Keratinocyte (primary cell): ENCODE measurements around the gene DPF3. TPM values are rescaled to one million over a fixed set of nuclear protein-coding genes. Genes with fewer than 3 reads are reported as not detected.

Experiments
- DNase-seq: peaks from one replicate; pipeline ENCODE4 v3.0.0-alpha.2; 2011; ENCODE audit warnings: low read depth, missing footprints, low spot score
- FAIRE-seq: peaks from 2 replicates; lab custom pipeline; 2011; peaks lifted over from hg19 to GRCh38; lab: Jason Lieb, UNC
- H2AFZ ChIP-seq: 2 replicates; pipeline ENCODE4 v1.6.0; 2012; ENCODE audit warnings: low read length, control low read depth, inconsistent platforms; ENCODE audit not compliant: control insufficient read depth
- H3K27ac ChIP-seq: 2 replicates; pipeline ENCODE4 v1.5.1; 2011; ENCODE audit warnings: low read length; ENCODE audit not compliant: control insufficient read depth, insufficient read depth
- H3K27me3 ChIP-seq: 3 replicates; pipeline ENCODE4 v1.6.0; 2011; ENCODE audit warnings: low read length; ENCODE audit not compliant: control insufficient read depth, insufficient read depth; ENCODE audit errors: extremely low read depth
- H3K36me3 ChIP-seq, 2 experiments: 2 replicates in 1 of 2; 3 replicates in 1 of 2; pipeline ENCODE4 v1.5.1; 2011; ENCODE audit warnings: low read length in 2 of 2, mild to moderate bottlenecking in 1 of 2; ENCODE audit not compliant: control insufficient read depth in 2 of 2, insufficient read depth in 2 of 2; ENCODE audit errors: extremely low read depth in 1 of 2
- H3K4me1 ChIP-seq: 3 replicates; pipeline ENCODE4 v1.5.1; 2011; ENCODE audit warnings: low read length; ENCODE audit not compliant: control insufficient read depth, insufficient read depth; ENCODE audit errors: extremely low read depth
- H3K4me2 ChIP-seq: 3 replicates; pipeline ENCODE4 v1.6.0; 2011; ENCODE audit warnings: low read depth, low read length; ENCODE audit not compliant: control insufficient read depth, insufficient read depth; ENCODE audit errors: extremely low read depth
- H3K4me3 ChIP-seq, 3 experiments: fragments of 200-600 bp in 1 of 3; sonication (generic) in 1 of 3; 2 replicates in 2 of 3; 3 replicates in 1 of 3; pipeline ENCODE4 v1.5.1; 2011 to 2016; ENCODE audit warnings: low read length in 3 of 3, mild to moderate bottlenecking in 3 of 3, control low read depth in 2 of 3, inconsistent platforms in 1 of 3, low read depth in 1 of 3, mixed read lengths in 1 of 3, mixed run types in 1 of 3, moderate library complexity in 1 of 3; ENCODE audit not compliant: control insufficient read depth in 2 of 3, insufficient read depth in 2 of 3; ENCODE audit errors: extremely low read depth in 1 of 3
- H3K79me2 ChIP-seq: 2 replicates; pipeline ENCODE4 v1.6.0; 2012; ENCODE audit warnings: low read length; ENCODE audit not compliant: control insufficient read depth, insufficient read depth
- H3K9ac ChIP-seq: 3 replicates; pipeline ENCODE4 v1.6.0; 2011; ENCODE audit warnings: low read length; ENCODE audit not compliant: control insufficient read depth, insufficient read depth; ENCODE audit errors: extremely low read depth
- H3K9me1 ChIP-seq: 3 replicates; pipeline ENCODE4 v1.6.0; 2011; ENCODE audit warnings: low read length; ENCODE audit not compliant: control insufficient read depth, insufficient read depth; ENCODE audit errors: extremely low read depth
- H3K9me3 ChIP-seq: 2 replicates; pipeline ENCODE4 v1.5.1; 2012; ENCODE audit warnings: low read depth, low read length; ENCODE audit not compliant: control insufficient read depth
- H4K20me1 ChIP-seq: 3 replicates; pipeline ENCODE4 v1.6.0; 2011; ENCODE audit warnings: low read length; ENCODE audit not compliant: control insufficient read depth, insufficient read depth; ENCODE audit errors: extremely low read depth
- CTCF ChIP-seq, 3 experiments: IDR thresholded peaks in 1 of 3; conservative IDR thresholded peaks in 1 of 3; optimal IDR thresholded peaks in 1 of 3; 2 replicates in 2 of 3; 3 replicates in 1 of 3; pipeline versions ENCODE3 to v1.5.1; 2011; ENCODE audit warnings: low read length in 3 of 3, mild to moderate bottlenecking in 3 of 3, moderate library complexity in 2 of 3, control low read depth in 1 of 3, inconsistent platforms in 1 of 3; ENCODE audit not compliant: insufficient read depth in 2 of 3; ENCODE audit errors: extremely low read depth in 1 of 3
- EZH2 ChIP-seq: IDR thresholded peaks from one replicate; pipeline ENCODE4 v1.6.1; 2012; ENCODE audit warnings: inconsistent platforms, mild to moderate bottlenecking, low read length, moderate library complexity
- dilution Hi-C: fragments of 300-500 bp; cut with MboI; formaldehyde crosslinking; loops from one replicate; pipeline ENCODE4 v1.7.0; 2020; ENCODE audit warnings: low sequenced_read_pairs; ENCODE audit not compliant: extremely low pct_ligation_motif_present
- polyA plus RNA-seq, 5 experiments: library from polyadenylated mRNA; depleted of rRNA in 3 of 5; stranded (reverse) in 3 of 5; stranded (forward) in 1 of 5; unstranded in 1 of 5; fragments of >200 nt; gene quantifications; 1 replicate in 1 of 5; 2 replicates in 3 of 5; 3 replicates in 1 of 5; pipeline versions ENCODE4 v1.2.1 to v1.2.3, GENCODE V29; 2011 to 2012; ENCODE audit warnings: missing spikeins in 2 of 5, low read depth in 1 of 5, low replicate concordance in 1 of 5

The DPF3 gene
- polyA plus RNA-seq, 1 donor (not counting 4 experiments of a cell fraction or from before 2014, with no cell fraction given), result 1.1 TPM

GRCh38 chr14:72629534-72629933, 264.4 kb downstream of the DPF3 start:
- H3K27me3 ChIP-seq, result no peaks in the 10 kb centered on the region
- FAIRE-seq (no peak), DNase-seq (no peak)
- dilution Hi-C loops, result no loop called here
- no peaks in the 10 kb centered on the region for H3K9me3 ChIP-seq
- H3K4me3 ChIP-seq, result no peak overlapping the region
- no peaks in the 10 kb centered on the region for H3K79me2 ChIP-seq
- H2AFZ ChIP-seq, result no peak overlapping the region
- no peak overlapping the region for H3K9ac ChIP-seq
- no peaks in the 10 kb centered on the region for H4K20me1 ChIP-seq
- H3K27ac ChIP-seq, result no peak overlapping the region
- no peaks in the 10 kb centered on the region for H3K9me1 ChIP-seq
- H3K36me3 ChIP-seq, result no peaks in the 10 kb centered on the region
- no peak overlapping the region for H3K4me2 ChIP-seq
- peaks cover 10% of the 10 kb centered on the region for H3K4me1 ChIP-seq
- TF ChIP-seq CTCF (optimal IDR thresholded peaks at IDR 0.05 in 1 of 3, IDR thresholded peaks at IDR 0.05 in 1 of 3, conservative IDR thresholded peaks at IDR 0.05 in 1 of 3; ENCODE audit: extremely low read depth in 1 of 3, insufficient read depth in 2 of 3, low read length in 3 of 3), result no peak

DNA sequence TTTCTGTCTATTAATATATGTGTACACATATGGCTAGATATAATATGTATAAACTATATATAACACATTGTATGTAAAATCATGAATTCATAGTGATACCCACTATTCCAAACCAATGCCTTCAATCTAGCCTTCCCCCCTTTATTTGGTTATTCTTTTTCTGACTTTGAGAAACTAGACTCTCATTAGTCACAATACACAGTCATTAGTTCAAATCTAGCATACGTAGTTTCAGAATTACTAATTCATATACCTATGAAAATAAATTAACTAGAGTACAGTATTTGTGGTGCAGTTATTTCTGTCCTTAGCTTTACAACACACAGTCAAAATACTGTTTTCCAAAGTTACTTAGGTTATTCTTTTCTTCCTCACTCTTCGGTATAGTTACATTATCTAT, 268.2 kb downstream of the DPF3 start:
- H3K9me3 ChIP-seq, result no peaks in the 10 kb centered on the region
- no peak overlapping the region for H3K27ac ChIP-seq
- H3K36me3 ChIP-seq, result no peaks in the 10 kb centered on the region
- TF ChIP-seq EZH2 (no peak), CTCF (optimal IDR thresholded peaks at IDR 0.05 in 1 of 3, IDR thresholded peaks at IDR 0.05 in 1 of 3, conservative IDR thresholded peaks at IDR 0.05 in 1 of 3; ENCODE audit: extremely low read depth in 1 of 3, insufficient read depth in 2 of 3, low read length in 3 of 3) (no peak)
- no peak overlapping the region for H2AFZ ChIP-seq
- H3K9me1 ChIP-seq, result no peaks in the 10 kb centered on the region
- H3K9ac ChIP-seq, result no peak overlapping the region
- no peaks in the 10 kb centered on the region for H3K4me1 ChIP-seq
- FAIRE-seq (no peak), DNase-seq (no peak)
- H3K79me2 ChIP-seq, result no peaks in the 10 kb centered on the region
- H3K27me3 ChIP-seq, result no peaks in the 10 kb centered on the region
- no peaks in the 10 kb centered on the region for H4K20me1 ChIP-seq
- dilution Hi-C loops, result no loop called here
- no peak overlapping the region for H3K4me2 ChIP-seq
- no peak overlapping the region for H3K4me3 ChIP-seq
